Hematopoietic multipotent progenitor cell (in vitro differentiated cells): ENCODE measurements around the gene TP53I13. TPM values are rescaled to one million over a fixed set of nuclear protein-coding genes. Genes with fewer than 3 reads are reported as not detected.

ENCODE experiments used
- DNase-seq, 3 donors: peaks; one replicate each; pipeline ENCODE4 v3.0.0-alpha.2; 2011 to 2015; ENCODE audit warnings: low read depth in 2 of 3, low spot score in 2 of 3
- total RNA-seq: library from RNA; depleted of rRNA; stranded (reverse); fragments of >200 nt; gene quantifications from one replicate; pipeline ENCODE4 v1.2.3, GENCODE V29; 2012

The TP53I13 gene
- total RNA-seq, 1 donor: 63.3 TPM

DNA sequence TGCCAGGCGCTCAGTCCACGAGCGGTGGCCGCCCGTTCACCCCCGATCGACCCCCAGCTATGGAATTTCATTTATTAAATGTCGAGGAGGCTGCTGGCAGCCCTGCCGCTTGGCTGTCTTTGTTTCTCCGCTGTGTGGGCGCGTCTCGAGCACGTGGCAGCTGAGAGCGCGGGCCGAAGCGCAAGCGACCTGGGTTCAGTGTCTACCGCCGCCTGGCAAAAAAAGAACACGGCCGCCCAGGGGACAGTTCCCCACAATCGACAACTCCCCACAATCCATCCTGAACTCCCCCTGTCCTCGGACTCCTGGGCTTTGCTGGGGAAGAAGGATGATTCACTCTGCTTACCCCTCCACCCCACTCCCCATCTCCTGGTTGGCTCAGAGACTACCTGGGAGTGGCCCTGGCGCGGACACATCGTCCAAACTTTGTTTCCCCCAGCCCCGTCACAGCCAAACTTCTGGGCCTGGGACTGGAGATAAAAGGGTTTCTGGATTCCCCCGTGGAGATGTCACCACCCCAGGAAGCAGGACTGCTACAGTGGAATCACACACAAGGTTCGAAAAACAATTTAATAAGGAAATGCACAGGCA is 22.7 kb downstream of the TP53I13 start:
- no peak for DNase-seq

- DNase-seq: peak in 2 of 3 donors; percentile 80 to 81
Measured at GRCh38 chr17:29591737-29592608, 23.5 kb downstream of the TP53I13 start.

DNA sequence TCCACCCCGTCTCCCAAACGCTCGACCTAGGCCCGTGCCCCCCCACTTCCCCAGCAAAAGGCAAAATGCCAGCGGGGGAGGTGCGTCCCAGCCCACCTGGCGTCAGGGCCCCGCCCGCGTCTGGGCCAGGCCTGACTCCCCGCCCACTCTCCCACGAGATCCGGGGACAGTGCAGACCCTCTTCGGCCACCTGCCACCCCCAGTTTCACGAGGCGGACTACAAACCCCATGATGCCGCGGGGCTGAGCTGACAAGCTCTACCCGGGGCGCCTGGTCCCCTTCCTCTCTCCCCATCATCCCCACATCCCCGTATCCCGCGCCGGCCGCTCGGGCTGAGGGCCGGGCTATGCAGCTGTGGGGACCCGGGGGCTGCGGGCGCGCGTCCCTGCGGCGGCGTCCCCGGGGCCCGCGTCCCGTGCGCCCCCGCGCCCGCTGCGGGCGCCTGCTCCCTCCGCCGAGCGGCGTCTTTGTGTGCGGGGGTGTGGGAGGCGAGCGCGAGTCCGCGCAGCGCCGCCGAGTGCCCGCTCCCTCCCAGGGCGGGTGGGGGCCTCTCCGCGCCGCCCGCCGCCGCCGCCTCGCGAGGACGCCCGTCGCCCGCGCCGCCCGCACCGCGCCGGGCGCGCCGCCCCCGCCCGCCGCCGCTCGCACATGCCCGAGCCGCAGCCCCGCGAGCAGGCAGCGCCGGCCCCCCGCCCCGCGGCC is 24.5 kb downstream of the TP53I13 start, which contains the start of gene ANKRD13B:
Gene ANKRD13B (plus strand): TSS at position 283 of the 702 bp plus-strand sequence. CDS start 490 bp downstream, outside the sequence.
- DNase-seq: no peak

- DNase-seq: peak in 1 of 3 donors; percentile 62
Measured at GRCh38 chr17:29593591-29594518, 25.4 kb downstream of the TP53I13 start.

DNA sequence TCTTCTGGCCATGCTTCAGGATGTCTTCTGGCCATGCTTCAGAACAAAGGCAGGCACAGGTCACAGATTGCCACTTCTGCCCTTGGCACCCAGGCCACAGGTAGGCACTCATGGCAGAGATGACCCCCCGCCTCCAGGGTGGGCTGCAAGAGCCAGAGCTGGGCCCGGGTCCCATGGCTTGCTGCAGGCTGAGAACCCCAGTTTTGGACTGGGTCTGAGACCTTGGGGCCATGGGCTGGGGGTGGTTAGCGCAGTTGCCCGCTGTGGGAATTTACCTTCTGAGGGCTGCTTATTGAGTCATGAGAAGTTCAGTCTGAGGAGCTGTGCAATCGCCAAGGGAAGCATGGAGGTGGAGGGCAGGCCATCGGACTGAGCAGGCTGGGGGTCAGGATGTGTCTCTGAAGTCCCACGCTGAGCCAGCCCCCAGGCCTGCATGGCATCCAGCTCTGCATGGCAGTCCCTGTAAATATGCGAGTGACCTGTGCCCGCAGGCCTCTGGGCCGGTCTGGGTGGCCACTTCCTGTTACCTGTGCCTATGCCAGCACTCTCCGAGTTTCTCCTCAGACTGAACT is 26.1 kb downstream of the TP53I13 start:
- no peak for DNase-seq

GRCh38 chr17:29595107-29595942 is 26.8 kb downstream of the TP53I13 start:
- DNase-seq: no peak

- DNase-seq: no peak
Measured at GRCh38 chr17:29595943-29596774, 27.7 kb downstream of the TP53I13 start.

DNA sequence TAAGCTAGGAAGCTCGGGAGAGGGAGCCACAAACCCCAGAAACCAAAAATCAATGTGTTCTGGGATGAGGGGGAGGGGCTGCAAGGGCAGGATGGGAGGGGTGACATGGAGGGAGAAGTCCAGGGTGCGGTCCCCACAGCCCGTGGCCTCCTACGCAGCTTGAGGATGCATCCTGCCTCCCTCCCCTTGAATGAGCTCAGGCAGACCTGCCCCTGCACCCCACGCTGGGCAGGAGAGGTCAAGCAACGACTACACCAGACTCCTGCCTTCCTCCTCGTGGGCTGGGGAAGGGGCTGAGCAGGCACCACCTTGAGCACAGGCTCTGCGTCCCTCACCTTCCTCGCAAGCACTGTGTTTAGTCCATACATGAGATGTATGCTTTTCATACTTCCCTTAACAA is 28.3 kb downstream of the TP53I13 start:
- DNase-seq: no peak

GRCh38 chr17:29597361-29598172 is 29.1 kb downstream of the TP53I13 start:
- DNase-seq: no peak

GRCh38 chr17:29603109-29603674 is 34.7 kb downstream of the TP53I13 start:
- no peak for DNase-seq

GRCh38 chr17:29607557-29608195 is 39.2 kb downstream of the TP53I13 start:
- no peak for DNase-seq

DNA sequence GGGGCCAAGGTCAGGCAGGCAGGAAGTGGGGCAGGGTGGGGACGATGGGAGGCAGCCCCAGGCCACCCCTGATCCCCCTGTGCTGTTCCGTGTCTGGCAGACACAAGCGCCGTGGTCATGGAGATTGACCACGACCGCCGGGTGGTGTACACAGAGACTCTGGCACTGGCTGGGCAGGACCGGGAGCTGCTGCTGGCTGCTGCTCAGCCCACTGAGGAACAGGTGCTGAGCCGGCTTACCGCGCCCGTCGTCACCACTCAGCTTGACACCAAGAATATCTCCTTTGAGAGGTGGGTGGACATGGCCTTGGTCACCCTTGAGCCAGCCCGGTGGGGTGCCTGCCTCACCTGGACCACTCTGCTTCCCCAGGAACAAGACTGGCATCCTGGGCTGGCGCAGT is 40.5 kb downstream of the TP53I13 start:
- no peak for DNase-seq

DNA sequence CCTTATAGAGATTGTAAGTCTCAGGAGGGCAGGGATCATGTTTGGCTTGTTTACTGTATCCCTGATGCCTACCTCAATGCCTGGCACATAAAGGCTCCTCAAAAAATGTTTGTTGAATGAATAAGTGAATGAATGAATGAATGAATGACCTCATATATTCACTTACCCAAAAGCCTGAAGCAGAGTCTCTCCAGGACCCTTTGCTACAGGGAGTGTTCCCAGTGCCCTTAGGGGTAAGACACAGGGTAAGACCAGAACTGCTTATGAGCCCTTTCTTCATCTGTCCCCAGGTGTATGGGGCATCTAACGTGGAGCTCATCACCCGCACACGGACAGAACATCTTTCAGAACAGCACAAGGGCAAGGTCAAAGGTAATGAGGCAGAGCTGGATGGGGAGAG is 41.9 kb downstream of the TP53I13 start:
- no peak for DNase-seq

- DNase-seq: no peak
Measured at GRCh38 chr17:29611351-29612093, 43.0 kb downstream of the TP53I13 start.

DNA sequence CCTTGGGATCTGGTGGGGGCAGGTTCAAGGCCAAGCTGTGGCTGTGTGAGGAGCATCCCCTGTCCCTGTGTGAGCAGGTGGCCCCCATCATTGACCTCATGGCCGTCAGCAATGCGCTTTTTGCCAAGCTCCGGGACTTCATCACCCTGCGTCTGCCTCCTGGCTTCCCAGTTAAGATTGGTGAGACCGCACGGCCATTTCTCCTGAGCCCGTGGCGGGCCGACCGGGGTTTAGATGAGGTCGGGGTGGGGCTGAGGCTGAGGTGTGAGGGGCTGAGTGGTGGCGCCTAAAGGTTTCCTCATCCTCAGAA is 43.5 kb downstream of the TP53I13 start:
- no peak for DNase-seq
